HepG2 (cell line): ENCODE results near the gene ING5. TPM values are rescaled to one million over a fixed set of nuclear protein-coding genes. Genes with fewer than 3 reads are reported as not detected.
A peak's percentile ranks its signal among the peaks of the same experiment; 100 is the strongest.

Experiments
- EP300 ChIP-seq, 3 experiments: sonication (generic) in 1 of 3; formaldehyde crosslinking in 1 of 3; IDR thresholded peaks; 2 replicates each; pipeline versions ENCODE4 v1.5.1 to v1.6.1; 2011 to 2020; ENCODE audit warnings: low read depth in 2 of 3, low read length in 2 of 3, borderline replicate concordance in 1 of 3, improper control_type of control experiment in 1 of 3, mild to moderate bottlenecking in 1 of 3, missing genetic modification reagents in 1 of 3, moderate library complexity in 1 of 3
- GLMP ChIP-seq: sonication (generic); formaldehyde crosslinking; IDR thresholded peaks from 2 replicates; pipeline ENCODE4 v1.9.0; 2021; ENCODE audit warnings: missing genetic modification reagents, mild to moderate bottlenecking, borderline replicate concordance
- KAT7 ChIP-seq: IDR thresholded peaks from 2 replicates; pipeline ENCODE4 v1.6.1; 2018; ENCODE audit warnings: borderline replicate concordance, missing compliant biosample characterization
- MATR3 ChIP-seq: sonication (generic); formaldehyde crosslinking; IDR thresholded peaks from 2 replicates; pipeline ENCODE4 v1.4.0; 2020; ENCODE audit warnings: missing genetic modification reagents
- MTA1 ChIP-seq: sonication (generic); formaldehyde crosslinking; IDR thresholded peaks from 2 replicates; pipeline ENCODE4 v1.4.0; 2020; ENCODE audit warnings: missing genetic modification reagents, mild to moderate bottlenecking, borderline replicate concordance
- NFE2 ChIP-seq: sonication (generic); formaldehyde crosslinking; IDR thresholded peaks from 2 replicates; pipeline ENCODE4 v1.4.0; 2020; ENCODE audit warnings: missing genetic modification reagents
- NFKBIZ ChIP-seq: IDR thresholded peaks from 2 replicates; pipeline ENCODE4 v1.6.1; 2018; ENCODE audit warnings: missing genetic modification reagents, missing compliant biosample characterization
- RFX5 ChIP-seq: IDR thresholded peaks from 2 replicates; pipeline ENCODE4 v1.6.1; 2011; ENCODE audit warnings: low read depth, low read length, improper control_type of control experiment
- SNAPC4 ChIP-seq: sonication (generic); formaldehyde crosslinking; IDR thresholded peaks from 2 replicates; pipeline ENCODE4 v1.4.0; 2020; ENCODE audit warnings: mild to moderate bottlenecking, missing genetic modification reagents
- STAT6 ChIP-seq: sonication (generic); formaldehyde crosslinking; IDR thresholded peaks from 2 replicates; pipeline ENCODE4 v1.4.0; 2020; ENCODE audit warnings: missing genetic modification reagents, mild to moderate bottlenecking, borderline replicate concordance
- ZBTB42 ChIP-seq: sonication (generic); formaldehyde crosslinking; IDR thresholded peaks from 2 replicates; pipeline ENCODE4 v1.5.0; 2020; ENCODE audit warnings: mild to moderate bottlenecking, missing genetic modification reagents
- ZNF121 ChIP-seq: sonication (generic); formaldehyde crosslinking; IDR thresholded peaks from 2 replicates; pipeline ENCODE4 v1.5.0; 2020; ENCODE audit warnings: mild to moderate bottlenecking, missing genetic modification reagents
- ZNF17 ChIP-seq: sonication (generic); formaldehyde crosslinking; IDR thresholded peaks from 2 replicates; pipeline ENCODE4 v1.5.0; 2020; ENCODE audit warnings: mild to moderate bottlenecking, missing genetic modification reagents
- ZNF501 ChIP-seq: sonication (generic); formaldehyde crosslinking; IDR thresholded peaks from 2 replicates; pipeline ENCODE4 v1.5.1; 2020; ENCODE audit warnings: mild to moderate bottlenecking, moderate library complexity, missing genetic modification reagents
- ZNF703 ChIP-seq: sonication (generic); formaldehyde crosslinking; IDR thresholded peaks from 2 replicates; pipeline ENCODE4 v1.5.1; 2020; ENCODE audit warnings: missing genetic modification reagents, mild to moderate bottlenecking, moderate library complexity, borderline replicate concordance
- ZNF841 ChIP-seq: sonication (generic); formaldehyde crosslinking; IDR thresholded peaks from 2 replicates; pipeline ENCODE4 v1.8.1; 2023; ENCODE audit warnings: missing genetic modification reagents, borderline replicate concordance
- polyA plus RNA-seq, 8 experiments: library from polyadenylated mRNA; depleted of rRNA in 3 of 8; stranded (reverse) in 7 of 8; unstranded in 1 of 8; fragments of >200 nt; fragmentation: Illumina TruSeq in 4 of 8; extraction: Trizol in 4 of 8; gene quantifications; 2 replicates each; pipeline versions ENCODE4 v1.2.1 to v1.2.3, GENCODE V29; 2011 to 2016; ENCODE audit warnings: low read depth in 4 of 8, missing spikeins in 1 of 8, mixed read lengths in 1 of 8; ENCODE audit not compliant: insufficient read depth in 1 of 8
- total RNA-seq, 5 experiments: library from RNA; depleted of rRNA; stranded (reverse); fragments of >200 nt; fragmentation: Illumina TruSeq; extraction: Trizol; gene quantifications; 2 replicates each; pipeline ENCODE4 v1.2.3, GENCODE V29; 2016; ENCODE audit warnings: low read depth in 1 of 5

The ING5 gene
- total and polyA plus RNA-seq, 2 of the 13 experiments (the other 11 are each of a cell fraction or from before 2014, with no cell fraction given) = 61.9 to 71.9 TPM

- TF ChIP-seq STAT6 (CRISPR knock-in tag) (no peak; the same call in 1 of the 2 replicates), RFX5 (no peak), SNAPC4 (CRISPR knock-in tag) (no peak), EP300 (IDR thresholded peaks at IDR 0.05; ENCODE audit: low read depth in 2 of 2, low read length in 2 of 2) (peak; percentile 58 to 61; a peak in 3 of 4 replicates), EP300 (CRISPR knock-in tag; IDR thresholded peaks at IDR 0.05; ENCODE audit: borderline replicate concordance) (peak; percentile 41; the same call in 1 of the 2 replicates), GLMP (no peak), ZNF703 (CRISPR knock-in tag) (no peak), KAT7 (CRISPR knock-in tag) (no peak; the same call in 1 of the 2 replicates), NFKBIZ (CRISPR knock-in tag) (no peak), ZBTB42 (CRISPR knock-in tag) (no peak), NFE2 (no peak), ZNF121 (CRISPR knock-in tag) (0 out of 2 replicates have a peak, but pooled peaks have one; percentile 48), MATR3 (no peak), ZNF17 (no peak; the same call in 1 of the 2 replicates), ZNF501 (CRISPR knock-in tag) (peak; percentile 90), ZNF841 (no peak), MTA1 (peak; percentile 84; the same call in 1 of the 2 replicates)
These were observed 48.6 kb upstream of the ING5 start (continued) for GRCh38 chr2:241653210-241653750.
